Calu3 (cell line): Measurements from ENCODE around the gene AXIN2. TPM values are rescaled to one million over a fixed set of nuclear protein-coding genes. Genes with fewer than 3 reads are reported as not detected.

ENCODE experiments used
- BruUV-seq: library from RNA; stranded (reverse); fragments of 400-500 nt; replicated peaks from 2 replicates; lab custom pipeline; 2021; lab: Mats Ljungman, UMichigan
- CTCF ChIA-PET: fragments of 300-600 bp; sonication (Branson Sonifier 250); formaldehyde crosslinking; loops from one replicate; lab custom pipeline; 2022; ENCODE audit warnings: antibody characterized with exemption; lab: Charles Lee
- DNase-seq: peaks from one replicate; pipeline ENCODE4 v3.0.0; 2022
- H3K27ac Mint-ChIP-seq: one replicate; pipeline ENCODE4 v1.8.0; 2022; ENCODE audit warnings: mixed read lengths; ENCODE audit not compliant: unreplicated experiment
- H3K27me3 Mint-ChIP-seq: one replicate; pipeline ENCODE4 v1.8.0; 2022; ENCODE audit warnings: mixed read lengths; ENCODE audit not compliant: unreplicated experiment
- H3K36me3 Mint-ChIP-seq: one replicate; pipeline ENCODE4 v1.8.0; 2022; ENCODE audit warnings: mild to moderate bottlenecking, moderate library complexity, mixed read lengths; ENCODE audit not compliant: insufficient read depth, unreplicated experiment
- H3K4me1 Mint-ChIP-seq: one replicate; pipeline ENCODE4 v1.8.0; 2022; ENCODE audit warnings: mild to moderate bottlenecking, low read depth, mixed read lengths; ENCODE audit not compliant: unreplicated experiment
- H3K4me3 Mint-ChIP-seq: one replicate; pipeline ENCODE4 v1.8.0; 2022; ENCODE audit warnings: mild to moderate bottlenecking, low read depth, moderate library complexity, mixed read lengths; ENCODE audit not compliant: unreplicated experiment
- H3K9me3 Mint-ChIP-seq: one replicate; pipeline ENCODE4 v1.8.0; 2022; ENCODE audit warnings: low read depth, mixed read lengths; ENCODE audit not compliant: unreplicated experiment
- intact Hi-C: fragments of 100-400 bp; cut with micrococcal nuclease; formaldehyde crosslinking; loops from one replicate; pipeline ENCODE4 v1.10.0; 2022; ENCODE audit not compliant: unreplicated experiment
- total RNA-seq: library from RNA; stranded (reverse); gene quantifications from 2 replicates; pipeline ENCODE4 v1.2.3, GENCODE V29; 2022
- TF ChIP-seq, protein P1 (sequence below): fragments of 200-600 bp; IDR thresholded peaks from one replicate; pipeline ENCODE4 v1.8.0; 2022; ENCODE audit warnings: antibody characterized with exemption; ENCODE audit not compliant: unreplicated experiment

Gene AXIN2
- total RNA-seq, 1 experiment from 2014 or later: 0.45 TPM

DNA sequence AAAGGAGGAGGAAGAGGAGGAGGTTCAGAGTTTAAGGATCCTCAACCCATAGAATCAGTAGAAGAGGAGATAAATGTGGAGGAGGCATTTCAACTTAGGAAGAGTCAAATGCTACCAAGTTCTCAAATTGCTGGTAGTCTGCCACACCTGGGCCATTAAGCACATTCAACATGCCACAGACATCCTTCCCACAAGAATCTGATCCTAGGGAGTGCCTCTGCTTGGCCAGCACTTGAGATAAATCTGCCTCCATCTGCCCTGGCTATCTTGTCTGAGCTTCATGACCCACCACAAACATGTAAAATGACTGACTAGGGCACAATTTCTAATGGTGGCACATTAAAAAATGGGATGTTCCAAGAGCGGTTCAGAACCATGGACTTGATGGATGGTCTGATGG lies 37.3 kb upstream of the AXIN2 start:
- Mint-ChIP-seq H3K27ac (no peak overlapping the region), H3K27me3 (peaks cover 47% of the 10 kb centered on the region), H3K9me3 (no peaks in the 10 kb centered on the region), H3K36me3 (no peaks in the 10 kb centered on the region), H3K4me3 (no peak overlapping the region), H3K4me1 (no peaks in the 10 kb centered on the region)
- TF ChIP-seq, protein P1, sequence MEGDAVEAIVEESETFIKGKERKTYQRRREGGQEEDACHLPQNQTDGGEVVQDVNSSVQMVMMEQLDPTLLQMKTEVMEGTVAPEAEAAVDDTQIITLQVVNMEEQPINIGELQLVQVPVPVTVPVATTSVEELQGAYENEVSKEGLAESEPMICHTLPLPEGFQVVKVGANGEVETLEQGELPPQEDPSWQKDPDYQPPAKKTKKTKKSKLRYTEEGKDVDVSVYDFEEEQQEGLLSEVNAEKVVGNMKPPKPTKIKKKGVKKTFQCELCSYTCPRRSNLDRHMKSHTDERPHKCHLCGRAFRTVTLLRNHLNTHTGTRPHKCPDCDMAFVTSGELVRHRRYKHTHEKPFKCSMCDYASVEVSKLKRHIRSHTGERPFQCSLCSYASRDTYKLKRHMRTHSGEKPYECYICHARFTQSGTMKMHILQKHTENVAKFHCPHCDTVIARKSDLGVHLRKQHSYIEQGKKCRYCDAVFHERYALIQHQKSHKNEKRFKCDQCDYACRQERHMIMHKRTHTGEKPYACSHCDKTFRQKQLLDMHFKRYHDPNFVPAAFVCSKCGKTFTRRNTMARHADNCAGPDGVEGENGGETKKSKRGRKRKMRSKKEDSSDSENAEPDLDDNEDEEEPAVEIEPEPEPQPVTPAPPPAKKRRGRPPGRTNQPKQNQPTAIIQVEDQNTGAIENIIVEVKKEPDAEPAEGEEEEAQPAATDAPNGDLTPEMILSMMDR: no peak
- intact Hi-C loops: no loop called here
- no TSS peak for BruUV-seq
- CTCF ChIA-PET: no interaction called here
- no peak for DNase-seq

DNA sequence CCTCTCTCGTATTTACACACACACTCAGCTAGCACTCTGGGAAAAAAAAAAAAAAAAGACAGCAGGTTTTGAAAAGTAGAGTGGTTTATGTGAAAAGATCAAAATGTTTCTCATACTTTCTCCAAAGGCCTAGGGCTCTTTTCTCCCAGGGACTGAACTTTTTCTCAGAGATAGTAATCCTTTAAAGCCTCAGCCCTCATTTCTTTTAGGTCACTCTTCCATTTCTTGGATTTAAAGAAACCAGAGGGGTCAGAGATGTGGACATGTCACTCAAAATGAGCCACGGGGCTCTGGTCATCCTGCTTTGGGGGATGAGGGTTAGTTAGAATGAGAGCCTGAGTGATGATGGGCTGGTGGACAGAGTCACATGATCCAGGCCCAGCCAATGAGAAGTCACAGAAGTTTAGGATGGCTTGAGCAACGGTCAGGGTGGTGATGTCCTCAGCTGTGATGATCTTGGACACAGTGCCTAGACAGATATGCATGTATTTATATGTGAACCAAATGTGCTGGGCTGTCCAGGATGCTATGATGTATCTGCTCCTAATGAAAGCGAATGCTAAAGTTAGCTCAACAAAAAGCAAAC lies 33.7 kb upstream of the AXIN2 start:
- intact Hi-C loops: no loop called here
- CTCF ChIA-PET: no interaction called here

DNA sequence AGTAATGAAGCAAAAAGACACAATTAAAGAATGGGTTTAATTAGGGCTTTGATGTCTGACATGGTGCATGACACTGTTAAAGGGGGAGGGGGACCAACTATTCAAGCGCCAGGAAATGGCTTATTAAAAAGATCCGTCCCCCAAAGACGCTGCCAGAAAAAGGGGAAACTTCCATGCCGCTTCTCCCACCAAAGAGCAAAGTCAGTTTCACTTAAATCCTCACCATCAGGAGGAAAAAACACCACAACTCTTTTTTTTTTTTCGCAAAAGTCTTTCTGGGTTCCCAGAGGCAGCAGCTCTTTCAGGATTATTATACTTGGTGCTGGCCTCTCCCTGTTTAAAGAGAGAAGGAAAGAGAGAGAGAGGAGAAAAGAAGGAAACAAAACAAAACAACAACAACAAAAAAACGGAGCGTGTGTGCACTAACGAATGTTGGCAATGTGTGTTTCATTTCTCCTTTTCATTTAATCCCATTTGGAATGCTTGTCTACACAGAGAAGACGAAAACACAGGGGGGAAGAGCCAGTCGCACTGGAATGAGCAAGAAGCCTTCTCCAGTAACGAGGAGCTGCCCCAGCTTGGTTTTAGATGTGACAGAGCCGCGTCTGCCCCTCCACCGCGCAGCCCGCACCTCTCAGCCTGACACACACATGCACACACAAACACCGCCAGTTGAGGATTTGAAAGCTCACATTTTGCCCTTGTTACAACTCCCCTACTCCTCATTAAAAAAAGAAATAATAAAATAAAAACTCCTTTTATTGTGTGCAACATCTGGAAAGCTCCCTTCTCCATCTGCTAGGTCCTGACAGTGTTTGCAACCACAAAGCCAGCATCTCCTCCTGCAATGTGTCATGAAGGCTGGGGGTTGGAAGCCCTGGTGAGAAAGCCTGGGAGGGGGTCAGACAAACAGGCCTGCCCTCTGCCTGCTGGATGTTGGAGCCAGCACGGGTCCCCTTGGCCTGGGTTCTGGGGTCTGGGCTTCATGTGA lies 32.7 kb upstream of the AXIN2 start:
- TF ChIP-seq, protein P1: no peak
- H3K9me3 Mint-ChIP-seq: no peaks in the 10 kb centered on the region
- H3K4me1 Mint-ChIP-seq: no peaks in the 10 kb centered on the region
- peaks cover 42% of the 10 kb centered on the region for H3K27me3 Mint-ChIP-seq
- H3K36me3 Mint-ChIP-seq: no peaks in the 10 kb centered on the region
- no peak overlapping the region for H3K27ac Mint-ChIP-seq
- H3K4me3 Mint-ChIP-seq: no peak overlapping the region
- intact Hi-C loops: no loop called here
- DNase-seq: no peak
- BruUV-seq: no TSS peak
- CTCF ChIA-PET: interaction anchor here (0.6 kb wide), 1 partner anchor 9 kb away, joined by 3 read pairs; no protein-coding TSS in a partner anchor

More for the DNA sequence above, 33.7 kb upstream of the AXIN2 start:
- peaks cover 52% of the 10 kb centered on the region for H3K27me3 Mint-ChIP-seq
- no peaks in the 10 kb centered on the region for H3K36me3 Mint-ChIP-seq
- no peak for DNase-seq
- no peak overlapping the region for H3K4me3 Mint-ChIP-seq
- H3K4me1 Mint-ChIP-seq: no peaks in the 10 kb centered on the region
- no TSS peak for BruUV-seq
- TF ChIP-seq, protein P1: no peak
- H3K9me3 Mint-ChIP-seq: no peaks in the 10 kb centered on the region
- no peak overlapping the region for H3K27ac Mint-ChIP-seq

DNA sequence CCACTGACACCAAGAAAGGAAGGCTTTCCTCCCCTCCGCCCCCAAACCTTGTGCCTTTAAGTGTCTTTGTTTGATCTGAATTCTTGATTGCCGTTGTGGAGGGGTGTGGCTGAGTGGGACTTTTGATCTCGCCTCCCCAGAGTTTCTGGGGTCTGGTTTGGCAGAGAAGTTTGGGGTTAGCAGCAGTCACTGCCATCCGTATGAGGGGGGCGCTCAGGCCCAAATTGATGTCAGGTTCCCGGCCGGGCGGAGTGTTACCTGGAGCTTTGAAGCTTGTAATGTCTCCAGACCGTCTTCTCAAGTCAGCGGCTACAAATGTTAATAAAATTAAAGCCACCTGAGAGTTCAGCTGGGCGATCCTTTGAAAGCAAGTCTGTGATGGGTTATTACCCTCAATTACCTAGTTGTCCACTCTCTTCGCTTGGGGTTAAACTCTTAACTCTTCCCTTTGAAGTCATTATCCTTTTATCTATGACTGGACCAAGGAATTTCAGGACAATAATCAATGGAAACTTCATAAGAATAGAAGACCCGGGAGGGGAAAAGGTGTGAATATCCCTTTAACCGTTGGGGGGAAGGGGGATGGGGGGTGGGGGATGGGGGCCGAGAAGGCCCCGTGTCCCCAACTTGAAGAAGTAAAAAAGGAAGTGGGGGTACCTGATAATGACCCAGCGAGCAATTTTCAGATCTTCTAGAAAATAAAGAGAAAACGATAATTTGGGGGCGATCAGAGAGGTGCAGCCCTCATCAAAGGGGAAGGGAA lies 31.8 kb upstream of the AXIN2 start:
- intact Hi-C loops: no loop called here
- CTCF ChIA-PET: no interaction called here
- Mint-ChIP-seq H3K27me3 (peaks cover 33% of the 10 kb centered on the region), H3K27ac (no peak overlapping the region), H3K4me1 (peaks cover 6% of the 10 kb centered on the region), H3K4me3 (no peak overlapping the region), H3K36me3 (no peaks in the 10 kb centered on the region), H3K9me3 (no peaks in the 10 kb centered on the region)
- no TSS peak for BruUV-seq
- DNase-seq: no peak
- TF ChIP-seq, protein P1: no peak
